Stimulated activated naive CD8-positive, alpha-beta T cell treated with anti-CD3 and anti-CD28 coated beads, Interleukin-15, amount 100 ng/mL, for 72 hours (primary cell): ENCODE results near the gene GALNT8.

Experiments
- ATAC-seq: fragments of 150-1000 bp; cut with Tn5 transposase; 2 replicates; pipeline ENCODE4 v1.10.0; 2021; ENCODE audit warnings: mild to moderate bottlenecking, moderate library complexity
- DNase-seq, 2 donors: peaks; one replicate each; pipeline ENCODE4 v3.0.0; 2021 to 2022
- H3K27ac Mint-ChIP-seq, 2 donors: one replicate each; pipeline ENCODE4 v1.8.0; 2022; ENCODE audit warnings: mild to moderate bottlenecking in 2 of 2, mixed read lengths in 2 of 2, moderate library complexity in 2 of 2
- H3K27me3 Mint-ChIP-seq: one replicate; pipeline ENCODE4 v1.8.0; 2022; ENCODE audit warnings: mixed read lengths
- H3K4me1 Mint-ChIP-seq: one replicate; pipeline ENCODE4 v1.8.0; 2022; ENCODE audit warnings: mild to moderate bottlenecking, mixed read lengths
- H3K4me3 Mint-ChIP-seq, 2 donors: one replicate each; pipeline ENCODE4 v1.8.0; 2022; ENCODE audit warnings: mild to moderate bottlenecking in 2 of 2, mixed read lengths in 2 of 2, moderate library complexity in 1 of 2
- H3K9me3 Mint-ChIP-seq, 2 donors: one replicate each; pipeline ENCODE4 v1.8.0; 2022; ENCODE audit warnings: mixed read lengths in 2 of 2

Gene GALNT8

GRCh38 chr12:4806439-4807115, 86.4 kb downstream of the GALNT8 start:
- H3K9me3 Mint-ChIP-seq: no peaks in the 10 kb centered on the region
- peak; percentile 40 for ATAC-seq
- H3K4me3 Mint-ChIP-seq: no peak overlapping the region
- peaks cover 49% of the 10 kb centered on the region for H3K4me1 Mint-ChIP-seq
- no peak for DNase-seq
- no peak overlapping the region for H3K27ac Mint-ChIP-seq
- peaks cover 69% of the 10 kb centered on the region for H3K27me3 Mint-ChIP-seq

GRCh38 chr12:4807116-4807783, 87.0 kb downstream of the GALNT8 start:
- no peak overlapping the region for H3K27ac Mint-ChIP-seq
- peak overlapping the region in 1 of 2 donors; percentile 32 for H3K4me3 Mint-ChIP-seq
- H3K4me1 Mint-ChIP-seq: peaks cover 49% of the 10 kb centered on the region
- H3K9me3 Mint-ChIP-seq: no peaks in the 10 kb centered on the region
- no peak for DNase-seq
- peaks cover 74% of the 10 kb centered on the region for H3K27me3 Mint-ChIP-seq
- peak; percentile 55 for ATAC-seq

- Mint-ChIP-seq H3K9me3 (no peaks in the 10 kb centered on the region), H3K4me1 (peaks cover 49% of the 10 kb centered on the region), H3K27me3 (peaks cover 78% of the 10 kb centered on the region), H3K4me3 (peak overlapping the region in 1 of 2 donors; percentile 32), H3K27ac (no peak overlapping the region)
- DNase-seq (no peak), ATAC-seq (peak; percentile 54)
These were observed 87.6 kb downstream of the GALNT8 start for GRCh38 chr12:4807813-4808212.

GRCh38 chr12:4809013-4809448, 88.8 kb downstream of the GALNT8 start:
- Mint-ChIP-seq H3K4me1 (peaks cover 49% of the 10 kb centered on the region), H3K27me3 (peaks cover 76% of the 10 kb centered on the region), H3K4me3 (peak overlapping the region; percentile 56 to 79), H3K9me3 (no peaks in the 10 kb centered on the region), H3K27ac (no peak overlapping the region)
- no peak for ATAC-seq
- DNase-seq: no peak

- peak; percentile 22 for ATAC-seq
- peaks cover 76% of the 10 kb centered on the region for H3K27me3 Mint-ChIP-seq
- peak overlapping the region; percentile 68 to 79 for H3K4me3 Mint-ChIP-seq
- H3K4me1 Mint-ChIP-seq: peaks cover 49% of the 10 kb centered on the region
- no peak overlapping the region for H3K27ac Mint-ChIP-seq
- no peaks in the 10 kb centered on the region for H3K9me3 Mint-ChIP-seq
- DNase-seq: peak in 1 of 2 donors; percentile 25
These were observed 89.4 kb downstream of the GALNT8 start for GRCh38 chr12:4809449-4810218.

- peaks cover 76% of the 10 kb centered on the region for H3K27me3 Mint-ChIP-seq
- H3K4me1 Mint-ChIP-seq: peaks cover 49% of the 10 kb centered on the region
- DNase-seq (no peak), ATAC-seq (no peak)
- H3K27ac Mint-ChIP-seq: no peak overlapping the region
- peak overlapping the region; percentile 24 to 79 for H3K4me3 Mint-ChIP-seq
- H3K9me3 Mint-ChIP-seq: no peaks in the 10 kb centered on the region
These were observed 90.0 kb downstream of the GALNT8 start for GRCh38 chr12:4810219-4810671.

- Mint-ChIP-seq H3K4me1 (peaks cover 38% of the 10 kb centered on the region), H3K27ac (no peak overlapping the region), H3K9me3 (no peaks in the 10 kb centered on the region), H3K27me3 (peaks cover 80% of the 10 kb centered on the region), H3K4me3 (no peak overlapping the region)
- ATAC-seq (no peak), DNase-seq (no peak)
These were observed 92.6 kb downstream of the GALNT8 start for GRCh38 chr12:4812624-4813327.

GRCh38 chr12:4813741-4814140, 93.5 kb downstream of the GALNT8 start:
- H3K9me3 Mint-ChIP-seq: no peaks in the 10 kb centered on the region
- DNase-seq (no peak), ATAC-seq (no peak)
- H3K27ac Mint-ChIP-seq: no peak overlapping the region
- H3K4me3 Mint-ChIP-seq: no peak overlapping the region
- peaks cover 32% of the 10 kb centered on the region for H3K4me1 Mint-ChIP-seq
- H3K27me3 Mint-ChIP-seq: peaks cover 76% of the 10 kb centered on the region

- Mint-ChIP-seq H3K4me1 (peaks cover 31% of the 10 kb centered on the region), H3K4me3 (no peak overlapping the region), H3K27me3 (peaks cover 75% of the 10 kb centered on the region), H3K27ac (no peak overlapping the region), H3K9me3 (no peaks in the 10 kb centered on the region)
- no peak for ATAC-seq
- DNase-seq: no peak
These were observed 94.3 kb downstream of the GALNT8 start for GRCh38 chr12:4814485-4814884.

- DNase-seq (no peak), ATAC-seq (no peak)
- Mint-ChIP-seq H3K4me1 (peaks cover 13% of the 10 kb centered on the region), H3K27ac (no peak overlapping the region), H3K27me3 (peaks cover 54% of the 10 kb centered on the region), H3K4me3 (no peak overlapping the region), H3K9me3 (no peaks in the 10 kb centered on the region)
These were observed 96.7 kb downstream of the GALNT8 start for GRCh38 chr12:4816744-4817525.

- Mint-ChIP-seq H3K27me3 (peaks cover 48% of the 10 kb centered on the region), H3K9me3 (no peaks in the 10 kb centered on the region), H3K27ac (no peak overlapping the region), H3K4me1 (peaks cover 13% of the 10 kb centered on the region), H3K4me3 (no peak overlapping the region)
- DNase-seq (no peak), ATAC-seq (no peak)
These were observed 97.7 kb downstream of the GALNT8 start for GRCh38 chr12:4817880-4818279.

- Mint-ChIP-seq H3K4me1 (peaks cover 13% of the 10 kb centered on the region), H3K9me3 (no peaks in the 10 kb centered on the region), H3K4me3 (no peak overlapping the region), H3K27ac (no peak overlapping the region), H3K27me3 (peaks cover 36% of the 10 kb centered on the region)
- DNase-seq (no peak), ATAC-seq (no peak)
These were observed 99.5 kb downstream of the GALNT8 start for GRCh38 chr12:4819654-4820053.

GRCh38 chr12:4820971-4821370, 100.8 kb downstream of the GALNT8 start:
- Mint-ChIP-seq H3K27me3 (peaks cover 25% of the 10 kb centered on the region), H3K4me1 (peaks cover 26% of the 10 kb centered on the region), H3K27ac (no peak overlapping the region), H3K4me3 (no peak overlapping the region), H3K9me3 (no peaks in the 10 kb centered on the region)
- DNase-seq (no peak), ATAC-seq (no peak)
